Hippocampal formation (tissue), 2 donors: ENCODE data around the gene ACOT2.

Source experiments
- DNase-seq, 2 donors: peaks; one replicate each; lab custom pipeline; 2025; lab: John Stamatoyannopoulos, UW

The ACOT2 gene

GRCh38 chr14:73613419-73613963, 44.5 kb downstream of the ACOT2 start:
- DNase-seq: no peak

GRCh38 chr14:73616831-73617230, 47.8 kb downstream of the ACOT2 start:
- DNase-seq: no peak

- DNase-seq: no peak
Observed at GRCh38 chr14:73619524-73619923, 50.5 kb downstream of the ACOT2 start.

- DNase-seq: no peak
Observed at GRCh38 chr14:73620268-73620667, 51.3 kb downstream of the ACOT2 start.

GRCh38 chr14:73623504-73624054, 54.6 kb downstream of the ACOT2 start:
- DNase-seq: no peak
